Skeletal muscle tissue (tissue), 4 donors: Measurements from ENCODE around the gene TMEM218. TPM values are rescaled to one million over a fixed set of nuclear protein-coding genes. Genes with fewer than 3 reads are reported as not detected.

ENCODE experiments used
- H3K27ac ChIP-seq: one replicate; pipeline ENCODE4 v1.7.0; 2013; ENCODE audit warnings: mild to moderate bottlenecking, low read depth, low read length, inconsistent platforms
- H3K27me3 ChIP-seq, 3 donors: one replicate each; pipeline ENCODE4 v1.7.0; 2013; ENCODE audit warnings: low read length in 3 of 3; ENCODE audit not compliant: control insufficient read depth in 3 of 3, insufficient read depth in 3 of 3
- H3K36me3 ChIP-seq, 3 donors: one replicate each; pipeline ENCODE4 v1.7.0; 2013; ENCODE audit warnings: low read length in 3 of 3; ENCODE audit not compliant: control insufficient read depth in 3 of 3, insufficient read depth in 3 of 3
- H3K4me1 ChIP-seq, 3 donors: one replicate each; pipeline ENCODE4 v1.7.0; 2013; ENCODE audit warnings: low read length in 3 of 3, mild to moderate bottlenecking in 3 of 3; ENCODE audit not compliant: control insufficient read depth in 3 of 3, insufficient read depth in 3 of 3
- H3K4me3 ChIP-seq, 3 donors: one replicate each; pipeline ENCODE4 v1.7.0; 2013; ENCODE audit warnings: low read length in 3 of 3
- H3K9ac ChIP-seq, 3 donors: one replicate each; pipeline ENCODE4 v1.7.0; 2013; ENCODE audit warnings: low read length in 3 of 3, mild to moderate bottlenecking in 3 of 3, moderate library complexity in 2 of 3, low read depth in 1 of 3
- H3K9me3 ChIP-seq, 3 donors: one replicate each; pipeline ENCODE4 v1.7.0; 2013; ENCODE audit warnings: low read length in 3 of 3; ENCODE audit not compliant: control insufficient read depth in 3 of 3
- total RNA-seq: library from RNA; depleted of rRNA; stranded (reverse); fragments of >200 nt; gene quantifications from one replicate; pipeline ENCODE4 v1.2.3, GENCODE V29; 2014
- donor health status: Osteomylitis.

TMEM218 gene
- total RNA-seq, 1 donor from 2014 or later: 37.1 TPM

DNA sequence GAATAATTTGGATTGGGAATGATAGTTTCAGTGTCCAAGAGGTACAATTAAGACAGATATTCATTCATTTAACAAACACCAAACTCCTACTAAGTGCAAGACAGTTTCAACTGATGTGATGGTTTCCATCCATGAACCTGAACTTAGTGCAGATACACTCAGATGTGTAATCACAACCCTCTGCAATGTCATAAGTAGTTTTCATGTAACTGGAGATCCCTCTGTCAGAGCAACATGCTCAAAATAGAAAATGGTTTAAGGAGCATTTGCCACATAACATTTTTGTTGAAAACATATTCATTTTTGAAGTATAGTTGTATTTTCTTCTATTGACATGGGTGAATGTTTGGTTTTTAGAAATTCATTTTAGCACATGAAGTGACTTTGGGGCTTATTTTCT is 36.6 kb upstream of the TMEM218 start:
- Histone ChIP-seq H3K27ac (no peak overlapping the region), H3K36me3 (no peaks in the 10 kb centered on the region), H3K27me3 (peaks cover 0 to 8% (median 0%) of the 10 kb centered on the region in 3 donors), H3K4me1 (peaks cover 0 to 11% (median 8%) of the 10 kb centered on the region in 3 donors), H3K4me3 (no peak overlapping the region), H3K9me3 (no peaks in the 10 kb centered on the region), H3K9ac (no peak overlapping the region)

DNA sequence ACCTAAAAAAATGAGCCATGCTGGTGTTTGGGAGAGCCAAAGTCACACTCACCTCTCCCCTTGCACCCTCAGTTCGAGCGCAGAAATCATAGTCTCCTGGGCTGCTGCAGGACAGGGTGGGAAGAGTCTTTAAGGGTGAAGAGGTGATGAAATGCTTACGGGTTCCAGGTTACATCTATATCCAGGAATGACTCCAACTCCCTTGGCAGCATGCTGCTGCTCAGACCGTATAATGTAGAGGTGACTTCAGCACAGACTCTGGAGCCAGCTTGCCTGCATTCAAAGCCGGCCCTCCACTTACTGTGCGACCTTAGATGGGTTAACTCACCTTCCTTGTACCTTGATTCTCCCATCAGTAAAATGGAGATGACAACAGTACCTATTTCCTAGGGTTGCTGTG is 35.9 kb upstream of the TMEM218 start:
- no peaks in the 10 kb centered on the region for H3K9me3 ChIP-seq
- H3K27me3 ChIP-seq: peaks cover 0 to 8% (median 0%) of the 10 kb centered on the region in 3 donors
- H3K4me3 ChIP-seq: no peak overlapping the region
- H3K27ac ChIP-seq: no peak overlapping the region
- H3K4me1 ChIP-seq: peaks cover 0 to 11% (median 8%) of the 10 kb centered on the region in 3 donors
- H3K9ac ChIP-seq: no peak overlapping the region
- no peaks in the 10 kb centered on the region for H3K36me3 ChIP-seq

DNA sequence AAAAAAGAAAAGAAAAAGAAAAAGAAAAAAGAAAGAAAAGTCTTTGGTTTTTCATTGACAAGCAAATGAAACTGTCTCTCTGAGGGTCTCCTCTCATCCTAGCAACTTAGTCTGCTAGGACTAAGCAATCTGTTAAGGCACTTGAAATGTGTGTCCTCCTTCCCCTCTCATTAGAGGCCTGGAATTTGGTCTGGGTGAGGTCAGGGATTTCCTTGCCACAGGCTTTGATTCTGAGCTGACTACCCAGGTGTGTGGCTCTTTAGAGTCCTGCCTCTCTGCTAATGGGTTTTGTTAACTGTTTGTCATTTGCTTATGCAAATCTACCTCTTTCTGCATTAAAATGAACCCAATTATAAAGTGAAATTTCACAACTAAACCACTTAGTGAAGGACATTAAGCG is 34.8 kb upstream of the TMEM218 start:
- Histone ChIP-seq H3K36me3 (no peaks in the 10 kb centered on the region), H3K4me3 (no peak overlapping the region), H3K4me1 (peaks cover 0 to 11% (median 8%) of the 10 kb centered on the region in 3 donors), H3K9me3 (no peaks in the 10 kb centered on the region), H3K9ac (no peak overlapping the region), H3K27me3 (peaks cover 0 to 8% (median 0%) of the 10 kb centered on the region in 3 donors), H3K27ac (no peak overlapping the region)

DNA sequence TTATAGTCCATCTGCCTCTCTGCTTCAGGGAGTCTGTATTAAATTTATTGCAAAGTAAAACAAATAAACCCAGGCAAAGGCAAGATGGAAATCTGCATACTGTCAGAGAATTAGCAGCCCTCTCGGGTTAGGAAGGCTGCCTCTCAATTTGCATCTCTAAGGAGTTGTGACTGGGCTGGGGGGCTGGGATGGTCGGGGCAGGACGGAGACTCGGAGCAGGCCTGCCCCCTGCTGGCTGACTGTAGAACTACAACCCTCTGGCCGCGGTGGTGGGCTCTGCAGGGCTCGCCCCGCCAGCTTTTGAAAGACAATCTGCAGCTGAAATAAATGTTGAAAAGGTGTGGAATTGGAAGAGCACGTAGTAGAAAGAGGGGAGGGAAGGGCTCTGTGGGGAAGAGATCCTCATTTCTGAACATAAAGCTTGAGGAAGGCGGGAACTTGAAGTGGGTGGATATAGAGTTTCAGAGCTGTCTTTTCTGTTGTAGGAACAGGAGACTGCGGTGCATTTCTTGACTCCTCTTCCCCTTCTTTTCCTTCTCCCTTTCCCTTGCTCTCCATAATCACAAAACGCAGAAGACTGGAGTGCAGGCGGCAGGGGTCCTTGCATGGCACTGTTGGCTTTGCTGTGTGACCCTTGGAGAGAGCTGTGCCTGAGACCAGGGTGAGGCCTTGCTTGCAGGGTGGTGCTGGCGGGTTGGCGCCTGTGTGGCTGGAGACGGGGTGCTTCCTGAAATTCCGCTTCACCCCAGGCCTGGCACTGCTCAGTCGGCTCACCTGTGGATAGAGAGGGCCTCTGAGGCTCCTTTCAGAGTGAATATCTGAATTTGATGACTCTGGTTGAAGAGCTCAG is 30.5 kb upstream of the TMEM218 start:
- peaks cover 4 to 8% (median 6%) of the 10 kb centered on the region in 3 donors for H3K27me3 ChIP-seq

DNA sequence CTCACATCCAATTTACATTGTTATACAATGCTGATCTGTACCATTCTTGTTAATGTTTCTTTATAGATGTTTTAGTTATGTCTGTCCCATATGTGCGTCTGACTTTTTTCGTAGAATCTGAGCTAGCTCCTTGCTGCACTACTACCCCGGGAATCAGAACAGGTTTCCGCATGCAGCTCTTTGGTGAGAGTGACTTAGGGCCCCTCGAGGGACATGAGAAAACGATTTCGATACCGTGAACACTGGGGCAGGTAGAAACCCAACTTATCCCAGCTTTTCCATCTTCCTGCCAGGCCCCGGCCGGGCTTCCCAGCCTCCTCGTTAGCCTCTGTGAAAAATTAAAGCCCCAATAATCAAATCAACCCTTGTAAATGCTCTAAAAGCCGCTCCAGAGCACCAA is 29.8 kb upstream of the TMEM218 start:
- no peak overlapping the region for H3K27ac ChIP-seq
- no peak overlapping the region for H3K4me3 ChIP-seq
- peaks cover 4 to 8% (median 8%) of the 10 kb centered on the region in 3 donors for H3K27me3 ChIP-seq
- H3K36me3 ChIP-seq: no peaks in the 10 kb centered on the region
- H3K4me1 ChIP-seq: peaks cover 0 to 4% (median 0%) of the 10 kb centered on the region in 3 donors
- no peak overlapping the region for H3K9ac ChIP-seq
- H3K9me3 ChIP-seq: no peaks in the 10 kb centered on the region

More for the DNA sequence above, 30.5 kb upstream of the TMEM218 start:
- H3K36me3 ChIP-seq: no peaks in the 10 kb centered on the region
- H3K4me3 ChIP-seq: no peak overlapping the region
- peaks cover 0 to 4% (median 2%) of the 10 kb centered on the region in 3 donors for H3K4me1 ChIP-seq
- H3K27ac ChIP-seq: no peak overlapping the region
- H3K9me3 ChIP-seq: no peaks in the 10 kb centered on the region
- H3K9ac ChIP-seq: no peak overlapping the region

DNA sequence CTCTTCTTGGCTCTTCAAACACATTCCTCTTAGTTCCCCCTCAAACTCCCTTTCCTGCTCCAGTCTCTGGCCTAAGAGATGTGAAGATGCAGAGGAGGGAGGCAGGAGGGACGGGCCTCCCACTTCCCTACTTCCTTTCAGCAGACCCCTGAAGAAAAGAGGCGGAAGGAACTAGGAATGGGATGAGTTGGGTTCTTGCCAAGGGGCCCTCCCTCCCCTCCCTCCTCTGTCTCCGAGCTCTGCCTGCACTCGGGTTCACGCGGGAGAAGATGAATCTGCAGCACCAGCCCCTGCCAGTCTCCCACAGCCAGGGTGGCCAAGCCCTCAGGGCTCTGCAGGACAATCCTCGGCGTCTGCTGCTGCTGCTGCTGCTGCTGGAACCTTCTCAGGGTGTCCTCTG is 28.8 kb upstream of the TMEM218 start:
- no peak overlapping the region for H3K27ac ChIP-seq
- H3K27me3 ChIP-seq: peaks cover 4 to 8% (median 8%) of the 10 kb centered on the region in 3 donors
- peaks cover 0 to 4% (median 0%) of the 10 kb centered on the region in 3 donors for H3K4me1 ChIP-seq
- H3K4me3 ChIP-seq: no peak overlapping the region
- no peaks in the 10 kb centered on the region for H3K9me3 ChIP-seq
- H3K9ac ChIP-seq: no peak overlapping the region
- no peaks in the 10 kb centered on the region for H3K36me3 ChIP-seq

DNA sequence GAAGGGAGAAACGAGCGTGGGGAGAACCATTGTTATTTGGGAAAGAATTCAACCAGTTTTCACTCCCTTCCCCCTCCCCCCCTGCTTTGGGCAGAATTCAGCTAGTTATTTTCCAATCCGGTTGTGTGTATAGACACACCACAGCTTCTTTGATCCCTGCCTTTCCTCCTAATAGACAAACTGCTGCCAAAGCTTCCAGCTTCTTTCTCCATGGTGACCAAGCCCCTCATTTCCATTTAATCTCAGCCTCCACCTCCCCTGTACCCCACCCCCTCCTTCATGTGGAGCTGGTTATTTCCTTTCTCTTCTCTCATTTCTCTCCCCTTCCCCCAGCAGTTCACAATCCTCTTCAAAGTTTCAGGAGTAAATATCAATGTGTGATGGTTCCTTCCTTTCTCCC is 28.4 kb upstream of the TMEM218 start:
- H3K27me3 ChIP-seq: peaks cover 4 to 8% (median 8%) of the 10 kb centered on the region in 3 donors
- no peak overlapping the region for H3K9ac ChIP-seq
- no peaks in the 10 kb centered on the region for H3K36me3 ChIP-seq
- no peak overlapping the region for H3K27ac ChIP-seq
- no peaks in the 10 kb centered on the region for H3K9me3 ChIP-seq
- H3K4me3 ChIP-seq: no peak overlapping the region
- H3K4me1 ChIP-seq: peaks cover 0 to 4% (median 0%) of the 10 kb centered on the region in 3 donors

DNA sequence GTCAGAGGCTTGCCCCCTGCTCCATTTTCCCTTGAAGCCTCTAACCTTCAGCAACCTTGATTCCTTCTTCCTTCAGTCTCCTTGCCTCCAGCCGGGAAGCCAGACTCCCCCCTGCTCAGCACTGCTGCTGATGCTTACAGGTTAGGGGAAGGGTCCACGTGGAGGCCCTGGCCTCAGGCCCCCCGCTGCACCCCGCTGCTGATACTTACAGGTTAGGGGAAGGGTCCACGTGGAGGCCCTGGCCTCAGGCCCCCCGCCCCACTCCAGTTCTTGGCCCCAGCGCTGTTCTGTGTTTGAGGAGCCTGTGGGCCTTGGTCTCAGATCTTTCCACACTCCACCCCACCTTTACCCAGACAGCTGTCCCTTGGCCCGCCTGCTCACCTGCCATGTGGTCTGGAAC is 27.5 kb upstream of the TMEM218 start:
- no peaks in the 10 kb centered on the region for H3K36me3 ChIP-seq
- H3K27me3 ChIP-seq: peaks cover 0 to 8% (median 4%) of the 10 kb centered on the region in 3 donors
- H3K4me1 ChIP-seq: peaks cover 0 to 4% (median 0%) of the 10 kb centered on the region in 3 donors
- H3K27ac ChIP-seq: no peak overlapping the region
- H3K4me3 ChIP-seq: no peak overlapping the region
- H3K9ac ChIP-seq: no peak overlapping the region
- H3K9me3 ChIP-seq: no peaks in the 10 kb centered on the region

DNA sequence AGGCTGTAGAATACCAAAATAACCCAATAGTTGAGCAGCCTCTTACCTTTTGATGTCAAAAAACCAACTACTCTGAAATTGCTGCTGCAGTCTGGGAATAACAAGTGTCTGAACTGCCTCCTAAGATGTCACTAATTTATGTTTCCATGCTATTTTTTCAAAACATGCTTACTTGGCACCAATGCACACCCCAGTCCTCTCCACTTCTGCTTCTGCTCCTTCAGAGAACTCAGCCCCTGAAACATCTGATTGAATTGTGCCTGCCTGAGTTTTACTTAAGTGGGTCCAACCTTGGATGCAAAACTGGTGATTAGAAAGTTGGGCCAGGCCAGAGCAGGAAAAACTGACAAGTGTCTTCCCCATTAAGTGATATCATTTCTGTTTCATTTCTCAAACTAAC is 24.6 kb upstream of the TMEM218 start:
- H3K27ac ChIP-seq: no peak overlapping the region
- H3K27me3 ChIP-seq: peaks cover 6 to 13% (median 8%) of the 10 kb centered on the region in 3 donors

DNA sequence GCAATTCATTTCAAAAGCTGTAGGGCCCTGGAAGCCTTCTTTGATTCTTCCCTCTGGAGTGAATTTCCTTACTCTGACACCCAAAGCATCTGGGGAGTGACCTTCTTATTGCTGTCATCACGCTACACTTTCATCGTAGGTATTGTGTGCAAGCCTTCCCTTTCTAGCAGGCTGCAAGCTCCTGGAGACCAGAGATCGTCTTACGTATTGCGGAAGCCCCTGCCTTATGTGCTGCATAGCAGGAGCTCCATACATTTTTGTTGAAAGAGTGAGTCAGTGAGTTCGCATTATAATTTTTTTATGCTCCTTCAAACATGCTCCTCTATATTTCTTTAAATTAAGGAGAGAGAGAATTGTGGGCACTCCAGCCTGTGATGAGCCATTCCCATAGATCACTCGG is 21.2 kb upstream of the TMEM218 start:
- Histone ChIP-seq H3K4me3 (no peak overlapping the region), H3K36me3 (no peaks in the 10 kb centered on the region), H3K9ac (no peak overlapping the region), H3K27ac (no peak overlapping the region), H3K27me3 (peaks cover 4 to 18% (median 13%) of the 10 kb centered on the region in 3 donors), H3K9me3 (no peaks in the 10 kb centered on the region), H3K4me1 (no peaks in the 10 kb centered on the region)

More for the DNA sequence above, 24.6 kb upstream of the TMEM218 start:
- Histone ChIP-seq H3K9me3 (no peaks in the 10 kb centered on the region), H3K4me1 (peaks cover 0 to 4% (median 0%) of the 10 kb centered on the region in 3 donors), H3K4me3 (no peak overlapping the region), H3K36me3 (no peaks in the 10 kb centered on the region), H3K9ac (no peak overlapping the region)
